HG03139 (cell line): ENCODE measurements around the gene MPP4.

Source experiments
- ATAC-seq: cut with Tn5 transposase; IDR thresholded peaks from one replicate; pipeline ENCODE4 v1.9.1; 2021; ENCODE audit not compliant: unreplicated experiment

The MPP4 gene

GRCh38 chr2:201630577-201630976 is 67.9 kb downstream of the MPP4 start:
- no peak for ATAC-seq

- ATAC-seq, result no peak
These were observed 69.9 kb downstream of the MPP4 start for GRCh38 chr2:201628545-201628944.

GRCh38 chr2:201622306-201622970 is 76.0 kb downstream of the MPP4 start:
- no peak for ATAC-seq

GRCh38 chr2:201621293-201621999 is 77.0 kb downstream of the MPP4 start:
- ATAC-seq, result no peak

GRCh38 chr2:201618744-201619662 is 79.4 kb downstream of the MPP4 start:
- ATAC-seq, result no peak

GRCh38 chr2:201608021-201608420 is 90.4 kb downstream of the MPP4 start:
- ATAC-seq, result no peak

GRCh38 chr2:201607568-201607967 is 90.9 kb downstream of the MPP4 start:
- ATAC-seq, result no peak

- ATAC-seq, result no peak
These were observed 97.5 kb downstream of the MPP4 start for GRCh38 chr2:201600906-201601305.

- no peak for ATAC-seq
These were observed 101.0 kb downstream of the MPP4 start for GRCh38 chr2:201597397-201597796.
